ENCODE results near the gene NUMA1. TPM values are rescaled to one million over a fixed set of nuclear protein-coding genes. Genes with fewer than 3 reads are reported as not detected.
A peak's percentile ranks its signal among the peaks of the same experiment; 100 is the strongest.

NUMA1 gene
- total and polyA plus RNA-seq, 2 of the 13 experiments (the other 11 are each of a cell fraction or from before 2014, with no cell fraction given): 57.3 to 60.2 TPM

DNA sequence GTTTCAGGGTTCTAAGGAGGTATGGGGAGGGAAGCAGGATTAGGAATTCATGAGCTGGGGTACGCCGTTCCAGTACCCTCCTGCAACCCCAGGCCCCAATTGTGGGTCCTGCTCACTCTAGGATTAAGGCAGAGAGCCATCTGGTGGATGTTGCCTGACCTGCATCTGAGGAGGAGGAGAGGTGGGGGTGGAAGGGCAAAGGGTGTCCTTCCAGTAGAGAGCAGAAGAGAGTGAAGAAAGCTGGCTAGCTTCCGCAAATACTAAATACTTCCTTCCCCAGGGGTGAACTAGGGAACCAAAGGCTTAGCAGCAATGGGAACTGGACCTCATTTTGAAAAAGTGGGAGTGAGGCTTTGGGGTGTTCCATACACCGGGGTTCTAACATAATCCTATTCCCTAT, 10.9 kb upstream of the NUMA1 start (continued):
- no peak for TF ChIP-seq IKZF4 (CRISPR knock-in tag; IDR thresholded peaks at IDR 0.05; ENCODE audit: borderline replicate concordance, low read depth, not compliant biosample characterization)
- TF ChIP-seq, protein P1, sequence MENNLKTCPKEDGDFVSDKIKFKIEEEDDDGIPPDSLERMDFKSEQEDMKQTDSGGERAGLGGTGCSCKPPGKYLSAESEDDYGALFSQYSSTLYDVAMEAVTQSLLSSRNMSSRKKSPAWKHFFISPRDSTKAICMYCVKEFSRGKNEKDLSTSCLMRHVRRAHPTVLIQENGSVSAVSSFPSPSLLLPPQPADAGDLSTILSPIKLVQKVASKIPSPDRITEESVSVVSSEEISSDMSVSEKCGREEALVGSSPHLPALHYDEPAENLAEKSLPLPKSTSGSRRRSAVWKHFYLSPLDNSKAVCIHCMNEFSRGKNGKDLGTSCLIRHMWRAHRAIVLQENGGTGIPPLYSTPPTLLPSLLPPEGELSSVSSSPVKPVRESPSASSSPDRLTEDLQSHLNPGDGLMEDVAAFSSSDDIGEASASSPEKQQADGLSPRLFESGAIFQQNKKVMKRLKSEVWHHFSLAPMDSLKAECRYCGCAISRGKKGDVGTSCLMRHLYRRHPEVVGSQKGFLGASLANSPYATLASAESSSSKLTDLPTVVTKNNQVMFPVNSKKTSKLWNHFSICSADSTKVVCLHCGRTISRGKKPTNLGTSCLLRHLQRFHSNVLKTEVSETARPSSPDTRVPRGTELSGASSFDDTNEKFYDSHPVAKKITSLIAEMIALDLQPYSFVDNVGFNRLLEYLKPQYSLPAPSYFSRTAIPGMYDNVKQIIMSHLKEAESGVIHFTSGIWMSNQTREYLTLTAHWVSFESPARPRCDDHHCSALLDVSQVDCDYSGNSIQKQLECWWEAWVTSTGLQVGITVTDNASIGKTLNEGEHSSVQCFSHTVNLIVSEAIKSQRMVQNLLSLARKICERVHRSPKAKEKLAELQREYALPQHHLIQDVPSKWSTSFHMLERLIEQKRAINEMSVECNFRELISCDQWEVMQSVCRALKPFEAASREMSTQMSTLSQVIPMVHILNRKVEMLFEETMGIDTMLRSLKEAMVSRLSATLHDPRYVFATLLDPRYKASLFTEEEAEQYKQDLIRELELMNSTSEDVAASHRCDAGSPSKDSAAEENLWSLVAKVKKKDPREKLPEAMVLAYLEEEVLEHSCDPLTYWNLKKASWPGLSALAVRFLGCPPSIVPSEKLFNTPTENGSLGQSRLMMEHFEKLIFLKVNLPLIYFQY (CRISPR knock-in tag; IDR thresholded peaks at IDR 0.05; ENCODE audit: borderline replicate concordance): no peak
- no peak for TF ChIP-seq ZSCAN25 (CRISPR knock-in tag; IDR thresholded peaks at IDR 0.05)
- TF ChIP-seq, protein P2, sequence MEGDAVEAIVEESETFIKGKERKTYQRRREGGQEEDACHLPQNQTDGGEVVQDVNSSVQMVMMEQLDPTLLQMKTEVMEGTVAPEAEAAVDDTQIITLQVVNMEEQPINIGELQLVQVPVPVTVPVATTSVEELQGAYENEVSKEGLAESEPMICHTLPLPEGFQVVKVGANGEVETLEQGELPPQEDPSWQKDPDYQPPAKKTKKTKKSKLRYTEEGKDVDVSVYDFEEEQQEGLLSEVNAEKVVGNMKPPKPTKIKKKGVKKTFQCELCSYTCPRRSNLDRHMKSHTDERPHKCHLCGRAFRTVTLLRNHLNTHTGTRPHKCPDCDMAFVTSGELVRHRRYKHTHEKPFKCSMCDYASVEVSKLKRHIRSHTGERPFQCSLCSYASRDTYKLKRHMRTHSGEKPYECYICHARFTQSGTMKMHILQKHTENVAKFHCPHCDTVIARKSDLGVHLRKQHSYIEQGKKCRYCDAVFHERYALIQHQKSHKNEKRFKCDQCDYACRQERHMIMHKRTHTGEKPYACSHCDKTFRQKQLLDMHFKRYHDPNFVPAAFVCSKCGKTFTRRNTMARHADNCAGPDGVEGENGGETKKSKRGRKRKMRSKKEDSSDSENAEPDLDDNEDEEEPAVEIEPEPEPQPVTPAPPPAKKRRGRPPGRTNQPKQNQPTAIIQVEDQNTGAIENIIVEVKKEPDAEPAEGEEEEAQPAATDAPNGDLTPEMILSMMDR (CRISPR knock-in tag; IDR thresholded peaks at IDR 0.05): peak; percentile 92
- TF ChIP-seq HNRNPH1 (optimal IDR thresholded peaks at IDR 0.05; ENCODE audit: low read depth, low read length): no peak
- no peak for TF ChIP-seq ZFP37 (CRISPR knock-in tag; IDR thresholded peaks at IDR 0.05; ENCODE audit: borderline replicate concordance)
- TF ChIP-seq STAG1 (CRISPR knock-in tag; IDR thresholded peaks at IDR 0.05): peak; percentile 74
- TF ChIP-seq KDM6A (CRISPR knock-in tag; IDR thresholded peaks at IDR 0.05; ENCODE audit: low read depth): no peak
- no peak for TF ChIP-seq MIXL1 (CRISPR knock-in tag; IDR thresholded peaks at IDR 0.05)
- TF ChIP-seq, protein P3, sequence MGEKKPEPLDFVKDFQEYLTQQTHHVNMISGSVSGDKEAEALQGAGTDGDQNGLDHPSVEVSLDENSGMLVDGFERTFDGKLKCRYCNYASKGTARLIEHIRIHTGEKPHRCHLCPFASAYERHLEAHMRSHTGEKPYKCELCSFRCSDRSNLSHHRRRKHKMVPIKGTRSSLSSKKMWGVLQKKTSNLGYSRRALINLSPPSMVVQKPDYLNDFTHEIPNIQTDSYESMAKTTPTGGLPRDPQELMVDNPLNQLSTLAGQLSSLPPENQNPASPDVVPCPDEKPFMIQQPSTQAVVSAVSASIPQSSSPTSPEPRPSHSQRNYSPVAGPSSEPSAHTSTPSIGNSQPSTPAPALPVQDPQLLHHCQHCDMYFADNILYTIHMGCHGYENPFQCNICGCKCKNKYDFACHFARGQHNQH (CRISPR knock-in tag; IDR thresholded peaks at IDR 0.05): peak; percentile 33; the same call in 1 of the 2 replicates
- TF ChIP-seq, protein P4, sequence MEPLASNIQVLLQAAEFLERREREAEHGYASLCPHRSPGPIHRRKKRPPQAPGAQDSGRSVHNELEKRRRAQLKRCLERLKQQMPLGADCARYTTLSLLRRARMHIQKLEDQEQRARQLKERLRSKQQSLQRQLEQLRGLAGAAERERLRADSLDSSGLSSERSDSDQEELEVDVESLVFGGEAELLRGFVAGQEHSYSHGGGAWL (CRISPR knock-in tag; IDR thresholded peaks at IDR 0.05): no peak
- TF ChIP-seq ZNF879 (CRISPR knock-in tag; IDR thresholded peaks at IDR 0.05): no peak
- TF ChIP-seq, protein P5, sequence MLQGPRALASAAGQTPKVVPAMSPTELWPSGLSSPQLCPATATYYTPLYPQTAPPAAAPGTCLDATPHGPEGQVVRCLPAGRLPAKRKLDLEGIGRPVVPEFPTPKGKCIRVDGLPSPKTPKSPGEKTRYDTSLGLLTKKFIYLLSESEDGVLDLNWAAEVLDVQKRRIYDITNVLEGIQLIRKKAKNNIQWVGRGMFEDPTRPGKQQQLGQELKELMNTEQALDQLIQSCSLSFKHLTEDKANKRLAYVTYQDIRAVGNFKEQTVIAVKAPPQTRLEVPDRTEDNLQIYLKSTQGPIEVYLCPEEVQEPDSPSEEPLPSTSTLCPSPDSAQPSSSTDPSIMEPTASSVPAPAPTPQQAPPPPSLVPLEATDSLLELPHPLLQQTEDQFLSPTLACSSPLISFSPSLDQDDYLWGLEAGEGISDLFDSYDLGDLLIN (CRISPR knock-in tag; IDR thresholded peaks at IDR 0.05; ENCODE audit: borderline replicate concordance): no peak
- 0 out of 2 replicates have a peak, but pooled peaks have one; percentile 37 for TF ChIP-seq ARHGAP35 (CRISPR knock-in tag; IDR thresholded peaks at IDR 0.05; ENCODE audit: borderline replicate concordance)
- TF ChIP-seq TRIM24 (CRISPR knock-in tag; IDR thresholded peaks at IDR 0.05): no peak
- TF ChIP-seq PITX1 (CRISPR knock-in tag; IDR thresholded peaks at IDR 0.05): peak; percentile 50; the same call in 1 of the 2 replicates
- no peak for TF ChIP-seq SALL1 (CRISPR knock-in tag; IDR thresholded peaks at IDR 0.05)
- TF ChIP-seq, protein P6, sequence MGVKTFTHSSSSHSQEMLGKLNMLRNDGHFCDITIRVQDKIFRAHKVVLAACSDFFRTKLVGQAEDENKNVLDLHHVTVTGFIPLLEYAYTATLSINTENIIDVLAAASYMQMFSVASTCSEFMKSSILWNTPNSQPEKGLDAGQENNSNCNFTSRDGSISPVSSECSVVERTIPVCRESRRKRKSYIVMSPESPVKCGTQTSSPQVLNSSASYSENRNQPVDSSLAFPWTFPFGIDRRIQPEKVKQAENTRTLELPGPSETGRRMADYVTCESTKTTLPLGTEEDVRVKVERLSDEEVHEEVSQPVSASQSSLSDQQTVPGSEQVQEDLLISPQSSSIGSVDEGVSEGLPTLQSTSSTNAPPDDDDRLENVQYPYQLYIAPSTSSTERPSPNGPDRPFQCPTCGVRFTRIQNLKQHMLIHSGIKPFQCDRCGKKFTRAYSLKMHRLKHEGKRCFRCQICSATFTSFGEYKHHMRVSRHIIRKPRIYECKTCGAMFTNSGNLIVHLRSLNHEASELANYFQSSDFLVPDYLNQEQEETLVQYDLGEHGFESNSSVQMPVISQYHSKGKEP (CRISPR knock-in tag; IDR thresholded peaks at IDR 0.05): no peak
- TF ChIP-seq, protein P7, sequence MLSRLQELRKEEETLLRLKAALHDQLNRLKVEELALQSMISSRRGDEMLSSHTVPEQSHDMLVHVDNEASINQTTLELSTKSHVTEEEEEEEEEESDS (CRISPR knock-in tag; IDR thresholded peaks at IDR 0.05; ENCODE audit: borderline replicate concordance): no peak
- TF ChIP-seq ZNF790 (CRISPR knock-in tag; IDR thresholded peaks at IDR 0.05; ENCODE audit: borderline replicate concordance): no peak
- no peak for TF ChIP-seq PHF8 (CRISPR knock-in tag; IDR thresholded peaks at IDR 0.05)
